Adrenal gland (tissue), 5 donors: Measurements from ENCODE around the gene UBE3D.

ENCODE experiments used
- CTCF ChIP-seq, 6 experiments: fragments of 450-650 bp in 4 of 6; fragments of 200-600 bp in 2 of 6; sonication (generic) in 1 of 6; IDR thresholded peaks; 1 replicate in 5 of 6; 2 replicates in 1 of 6; pipeline versions ENCODE4 v1.5.1 to v1.8.0; 2016 to 2021; ENCODE audit warnings: antibody characterized with exemption in 6 of 6, mild to moderate bottlenecking in 2 of 6, moderate library complexity in 1 of 6
- POLR2A ChIP-seq, 2 donors: fragments of 450-650 bp; IDR thresholded peaks; one replicate each; pipeline ENCODE4 v1.6.1; 2017; ENCODE audit warnings: antibody characterized with exemption in 2 of 2, mild to moderate bottlenecking in 2 of 2, moderate library complexity in 1 of 2
- donor health status: DM: no; HTN: no; CAD: no.

- TF ChIP-seq CTCF (IDR thresholded peaks at IDR 0.05), result no peak
- TF ChIP-seq POLR2A (IDR thresholded peaks at IDR 0.05), result no peak
Observed at GRCh38 chr6:82995066-82995465, 70.6 kb downstream of the UBE3D start.
